GM18858 (cell line): ENCODE results near the gene PLXNB3.

Experiments
- ATAC-seq: cut with Tn5 transposase; IDR thresholded peaks from one replicate; pipeline ENCODE4 v1.9.1; 2021; ENCODE audit not compliant: unreplicated experiment

Gene PLXNB3

GRCh38 chrX:153784325-153784967 is 20.4 kb downstream of the PLXNB3 start:
- no peak for ATAC-seq

- ATAC-seq: no peak
Observed at GRCh38 chrX:153786669-153787068, 22.6 kb downstream of the PLXNB3 start.

GRCh38 chrX:153789654-153790053 is 25.6 kb downstream of the PLXNB3 start:
- no peak for ATAC-seq

DNA sequence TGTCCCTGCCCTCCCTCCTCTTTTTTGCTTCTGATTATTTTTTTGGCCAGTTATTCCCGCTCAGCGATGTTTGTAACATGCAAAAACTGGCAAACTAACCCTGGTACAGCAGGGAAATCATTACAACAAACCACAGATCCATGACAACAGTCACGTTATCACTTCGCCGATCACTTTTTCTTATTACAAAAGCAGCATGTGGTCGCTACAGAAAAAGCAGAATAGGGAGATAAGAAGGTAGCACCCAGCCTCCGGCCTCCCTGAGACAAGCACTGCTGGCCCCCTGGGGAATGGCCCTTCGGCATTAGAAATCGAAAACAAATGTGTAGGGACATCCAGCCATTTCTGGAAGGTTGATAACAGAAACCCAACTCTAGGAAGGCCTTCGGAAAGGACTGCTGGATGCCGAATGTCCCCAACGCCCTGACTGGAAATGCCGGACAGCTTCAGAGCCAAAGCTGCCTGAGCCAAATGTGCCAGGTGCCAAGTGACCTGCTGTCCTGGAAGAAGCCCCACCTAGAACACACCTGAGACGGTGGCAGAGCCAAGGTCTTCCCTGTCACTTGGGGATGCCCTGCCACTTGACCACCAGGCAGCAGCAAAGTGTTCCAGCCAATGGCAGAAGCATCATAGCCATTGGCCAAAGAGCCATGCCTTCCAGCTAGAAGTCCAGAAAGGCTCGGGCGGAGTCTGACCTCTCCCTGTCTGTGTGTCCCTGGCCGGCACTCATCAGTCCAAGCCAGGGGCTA is 27.2 kb downstream of the PLXNB3 start:
- no peak for ATAC-seq

DNA sequence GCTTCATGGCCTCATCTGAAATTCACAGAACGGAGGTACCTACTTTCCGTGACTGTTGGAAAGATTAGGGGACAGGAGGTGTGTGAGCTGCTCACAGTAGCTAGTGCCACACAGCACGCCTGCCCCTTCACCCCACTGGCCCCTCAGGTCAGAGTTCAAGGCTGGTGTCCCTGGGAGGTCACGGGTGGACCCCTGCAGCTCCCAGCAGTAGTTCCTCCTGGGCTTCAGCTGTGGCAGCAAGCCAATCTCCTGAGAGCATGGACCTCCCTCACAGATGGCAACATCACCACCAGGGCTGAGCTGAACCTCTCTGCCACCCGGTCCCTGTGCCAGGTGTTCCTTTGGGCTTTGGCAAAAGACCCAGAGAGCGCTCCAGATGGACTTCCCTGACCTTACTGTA is 28.3 kb downstream of the PLXNB3 start:
- no peak for ATAC-seq

DNA sequence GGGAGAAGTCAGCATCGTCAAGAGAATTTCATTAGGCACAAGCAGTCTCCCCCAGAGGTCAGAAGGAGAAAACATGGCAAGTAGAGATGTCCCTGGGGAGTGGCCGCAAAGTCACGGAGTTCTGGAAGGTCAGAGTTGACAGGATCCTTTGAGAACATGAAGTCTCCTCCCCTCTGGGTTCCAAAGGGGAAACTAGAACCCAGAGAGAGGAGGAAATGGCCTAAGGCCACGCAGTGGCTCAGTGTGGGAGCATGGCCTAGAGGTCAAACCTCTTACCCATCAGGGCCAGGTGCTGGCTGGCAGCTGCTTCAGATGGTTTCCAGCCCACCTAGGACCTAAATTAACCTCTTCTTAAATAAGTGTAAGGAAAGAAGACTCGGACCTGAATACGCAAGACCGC is 29.2 kb downstream of the PLXNB3 start:
- ATAC-seq: no peak

DNA sequence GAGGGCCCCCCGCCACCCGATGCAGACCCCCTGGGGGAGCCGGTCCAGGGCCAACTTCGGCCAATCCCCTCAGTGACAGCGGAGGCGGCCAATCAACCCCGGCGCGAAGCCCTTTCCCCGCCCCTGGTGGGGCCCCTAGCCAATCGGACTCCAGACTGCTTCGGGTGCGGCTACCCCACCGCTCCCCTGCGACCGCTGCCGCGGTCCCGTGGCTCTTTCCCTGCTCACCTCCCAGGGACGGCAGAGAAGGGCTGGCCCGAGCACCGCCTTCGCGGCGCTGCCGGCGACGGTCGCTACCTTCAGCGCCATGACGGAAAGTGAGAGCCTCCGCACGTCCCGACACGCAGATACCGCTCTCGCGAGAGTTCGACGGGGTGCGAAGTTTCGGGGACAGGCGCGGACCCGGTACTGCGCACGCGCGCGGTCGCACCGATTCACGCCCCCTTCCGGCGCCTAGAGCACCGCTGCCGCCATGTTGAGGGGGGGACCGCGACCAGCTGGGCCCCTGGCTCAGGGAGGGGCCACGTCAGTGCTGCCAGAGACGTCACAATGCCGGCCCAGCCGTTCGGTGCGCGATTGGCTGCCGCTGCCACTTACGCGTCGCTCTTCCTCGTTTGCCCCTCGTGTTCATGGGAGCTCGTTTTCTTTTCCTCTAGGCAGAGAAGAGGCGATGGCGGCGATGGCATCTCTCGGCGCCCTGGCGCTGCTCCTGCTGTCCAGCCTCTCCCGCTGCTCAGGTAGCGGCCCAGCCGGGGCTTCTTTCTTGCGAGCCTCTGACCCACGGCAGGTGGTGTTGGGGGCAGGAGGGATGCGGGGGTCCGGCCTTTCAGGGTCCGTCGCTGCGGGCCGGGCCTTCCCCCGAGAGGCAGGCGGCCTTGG is 30.2 kb downstream of the PLXNB3 start, which contains the start of the genes IDH3G and SSR4:
Gene IDH3G (minus strand): TSS at position 358 of the 879 bp plus-strand sequence. CDS start 49 bp downstream, at position 309.
Gene SSR4 (plus strand): TSS at position 651 of the 879 bp plus-strand sequence. CDS start 20 bp downstream, at position 671.
- ATAC-seq: peak; percentile 69

- no peak for ATAC-seq
Observed at GRCh38 chrX:153794897-153795816, 31.1 kb downstream of the PLXNB3 start.

DNA sequence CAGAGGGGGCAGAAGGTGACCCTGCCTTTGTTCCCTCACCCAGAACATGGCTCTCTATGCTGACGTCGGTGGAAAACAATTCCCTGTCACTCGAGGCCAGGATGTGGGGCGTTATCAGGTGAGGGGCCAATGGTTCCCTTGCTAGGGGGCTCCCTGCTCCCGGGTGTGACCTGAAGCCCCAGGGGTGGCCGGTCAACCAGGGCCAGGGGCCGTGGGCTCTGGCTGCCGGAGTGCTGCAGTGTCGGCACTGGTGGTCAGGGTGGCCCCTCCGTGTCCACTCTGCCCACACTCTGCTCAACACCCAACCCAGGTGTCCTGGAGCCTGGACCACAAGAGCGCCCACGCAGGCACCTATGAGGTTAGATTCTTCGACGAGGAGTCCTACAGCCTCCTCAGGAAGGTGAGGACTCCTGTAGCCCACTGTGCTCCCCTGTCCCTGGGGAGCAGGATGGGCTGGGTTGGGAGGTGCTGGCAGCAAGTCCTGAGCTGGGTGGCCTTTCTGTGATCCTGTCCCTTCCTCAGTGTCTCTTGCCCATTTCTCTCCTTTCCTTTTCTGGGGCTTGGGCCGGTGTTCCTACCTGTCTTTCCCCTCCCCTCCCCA is 33.5 kb downstream of the PLXNB3 start:
- ATAC-seq: no peak

DNA sequence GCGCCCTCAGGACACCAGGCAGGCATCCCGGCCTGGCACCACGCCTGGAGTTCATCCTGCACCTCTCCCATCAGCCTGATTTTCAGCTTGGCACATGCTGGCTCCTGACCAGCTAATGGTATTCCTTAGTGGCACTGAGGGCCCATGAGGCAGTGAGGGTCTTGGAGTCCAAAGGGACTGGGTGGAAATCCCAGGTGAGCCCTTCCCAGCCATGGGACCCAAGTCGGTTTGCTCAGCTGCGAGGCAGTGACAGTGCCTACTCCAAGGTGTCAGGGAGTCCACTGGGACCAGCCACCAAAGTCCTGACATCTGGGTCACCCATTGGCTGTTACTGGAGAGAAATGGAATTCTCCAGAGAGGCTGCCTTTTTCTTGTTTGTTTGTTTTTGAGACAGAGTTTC is 35.3 kb downstream of the PLXNB3 start:
- ATAC-seq: no peak

GRCh38 chrX:153800177-153800722 is 36.2 kb downstream of the PLXNB3 start:
- ATAC-seq: no peak

DNA sequence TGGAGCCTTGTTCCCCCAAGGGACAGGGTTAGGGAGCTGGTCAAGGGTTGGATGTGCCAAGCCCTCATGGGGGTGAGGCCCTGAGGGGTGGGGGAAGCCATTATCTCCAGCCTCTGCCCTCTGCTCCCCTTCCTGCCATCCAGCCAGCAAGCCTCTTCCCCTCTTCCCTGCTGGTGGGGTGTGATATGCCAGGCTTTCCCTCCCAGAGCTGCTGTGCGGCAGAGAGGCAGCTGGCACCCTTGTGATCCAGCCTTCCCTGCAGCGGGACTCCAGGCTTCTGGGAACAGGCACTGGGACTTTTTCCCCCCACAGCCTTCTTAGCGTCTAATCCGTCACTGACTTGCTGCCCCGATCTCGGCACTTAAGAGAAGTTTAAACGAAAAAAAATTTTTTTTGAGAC is 36.7 kb downstream of the PLXNB3 start:
- ATAC-seq: no peak

GRCh38 chrX:153801669-153802068 is 37.6 kb downstream of the PLXNB3 start:
- no peak for ATAC-seq

GRCh38 chrX:153802513-153803045 is 38.5 kb downstream of the PLXNB3 start:
- no peak for ATAC-seq

GRCh38 chrX:153803211-153804099 is 39.4 kb downstream of the PLXNB3 start:
- ATAC-seq: no peak

GRCh38 chrX:153804100-153804595 is 40.1 kb downstream of the PLXNB3 start:
- ATAC-seq: no peak

DNA sequence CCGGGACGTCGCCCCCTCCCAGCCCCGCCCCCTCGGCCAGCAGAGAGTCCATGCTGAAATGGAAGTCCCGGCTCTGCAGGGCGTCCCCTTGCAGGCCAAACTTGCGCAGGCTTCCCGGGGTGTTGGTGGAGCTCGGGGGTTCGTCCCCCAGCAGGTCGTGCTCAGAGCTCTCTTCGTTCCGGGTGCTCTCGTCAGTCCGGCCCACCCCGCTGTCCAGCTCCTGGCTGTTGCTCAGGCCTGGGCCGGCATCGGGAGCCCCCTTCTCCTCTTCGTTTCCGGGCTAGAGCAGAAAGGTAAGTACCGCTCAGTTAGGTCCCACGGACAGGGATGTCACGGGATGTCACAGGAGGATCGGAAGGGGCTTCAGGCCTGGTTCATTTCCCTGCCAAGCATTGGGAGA is 40.6 kb downstream of the PLXNB3 start:
- no peak for ATAC-seq

- ATAC-seq: no peak
Observed at GRCh38 chrX:153805436-153805835, 41.4 kb downstream of the PLXNB3 start.
